ENCODE results near the gene CELF2.

CELF2 gene

DNA sequence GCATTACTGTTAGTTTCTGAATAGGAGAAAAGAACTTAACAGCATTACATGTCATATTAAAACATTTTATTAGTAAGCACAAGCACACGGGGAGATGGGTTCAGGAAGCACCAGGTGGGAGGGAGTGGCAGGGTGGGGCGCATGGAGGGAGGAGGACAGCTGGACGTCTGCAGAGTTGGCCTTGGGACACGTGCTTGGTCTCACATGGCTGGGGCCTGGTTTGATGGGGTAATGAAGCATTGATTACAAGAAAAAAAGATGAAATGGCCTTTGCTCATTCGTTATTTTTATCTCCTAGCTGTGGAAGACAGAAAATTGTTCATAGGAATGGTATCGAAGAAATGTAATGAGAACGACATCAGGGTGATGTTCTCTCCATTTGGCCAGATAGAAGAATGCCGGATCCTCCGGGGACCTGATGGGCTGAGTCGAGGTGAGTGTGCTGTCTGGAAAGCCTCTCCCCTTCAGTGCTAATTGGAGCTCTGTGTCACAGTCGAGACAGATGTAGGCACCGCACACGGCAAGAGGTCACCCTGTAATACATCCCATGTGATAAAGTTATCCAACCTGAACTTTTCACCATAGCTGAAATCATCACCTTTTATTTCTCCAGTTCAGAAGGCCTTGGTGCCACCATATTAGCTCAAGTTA is 239.9 kb downstream of the CELF2 start:
- Histone ChIP-seq H3K4me1 (ENCODE audit: insufficient read depth, low read length) (no peaks in the 10 kb centered on the region), H3K27me3 (ENCODE audit: insufficient read depth, low read length) (no peaks in the 10 kb centered on the region), H3K36me3 (ENCODE audit: insufficient read depth, low read length) (peaks cover 45% of the 10 kb centered on the region), H3K4me3 (ENCODE audit: low read length) (no peak overlapping the region), H2AFZ (ENCODE audit: low read depth, low read length) (no peak overlapping the region), H3K9me3 (ENCODE audit: low read length) (no peaks in the 10 kb centered on the region)

DNA sequence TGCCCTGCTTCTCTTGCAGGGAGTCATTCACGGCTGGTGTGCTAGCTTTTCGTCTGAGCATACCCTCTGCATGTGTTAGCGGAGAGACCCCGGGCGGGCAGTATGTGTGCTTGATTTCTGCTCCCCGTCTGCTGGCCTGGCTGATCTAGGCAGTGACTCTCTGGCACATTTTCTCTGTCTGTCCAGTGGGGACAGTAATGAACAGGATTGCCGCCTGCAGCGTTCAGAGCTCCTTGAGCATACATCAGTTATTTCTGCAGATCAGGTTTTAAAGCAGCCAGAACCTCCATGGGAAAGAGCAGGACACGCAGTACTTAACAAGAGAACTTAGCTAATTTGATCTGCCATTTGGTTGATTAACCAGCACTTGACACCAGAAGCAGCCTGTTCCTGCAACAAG is 242.5 kb downstream of the CELF2 start:
- Histone ChIP-seq H3K9me3 (ENCODE audit: low read length) (no peaks in the 10 kb centered on the region), H3K36me3 (ENCODE audit: insufficient read depth, low read length) (peaks cover 40% of the 10 kb centered on the region), H3K4me1 (ENCODE audit: insufficient read depth, low read length) (peaks cover 7% of the 10 kb centered on the region), H2AFZ (ENCODE audit: low read depth, low read length) (no peak overlapping the region), H3K4me3 (ENCODE audit: low read length) (no peak overlapping the region), H3K27me3 (ENCODE audit: insufficient read depth, low read length) (no peaks in the 10 kb centered on the region)

DNA sequence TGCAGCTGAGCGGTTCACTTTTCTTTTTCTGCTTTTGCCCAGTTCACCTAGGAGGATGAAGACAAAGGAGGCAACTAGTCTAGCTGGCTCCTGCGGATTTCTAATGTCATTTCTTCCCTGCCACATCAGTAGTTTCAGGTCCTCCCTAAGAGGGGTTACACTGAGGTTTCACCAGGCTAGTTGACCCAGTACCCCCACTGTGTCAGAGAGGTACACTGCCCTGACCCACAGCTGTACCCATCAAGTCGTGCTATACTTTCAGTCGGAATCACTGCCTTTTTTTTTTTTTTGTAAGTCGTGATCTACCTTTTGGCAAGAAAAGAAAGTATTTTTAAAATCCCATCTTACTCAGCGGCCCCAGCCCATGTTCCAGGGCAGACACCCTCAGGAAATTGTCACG is 243.5 kb downstream of the CELF2 start:
- no peaks in the 10 kb centered on the region for H3K9me3 ChIP-seq (ENCODE audit: low read length)
- no peak overlapping the region for H3K4me3 ChIP-seq (ENCODE audit: low read length)
- H3K27me3 ChIP-seq (ENCODE audit: insufficient read depth, low read length), result no peaks in the 10 kb centered on the region
- no peak overlapping the region for H2AFZ ChIP-seq (ENCODE audit: low read depth, low read length)
- peaks cover 39% of the 10 kb centered on the region for H3K36me3 ChIP-seq (ENCODE audit: insufficient read depth, low read length)
- peaks cover 16% of the 10 kb centered on the region for H3K4me1 ChIP-seq (ENCODE audit: insufficient read depth, low read length)

DNA sequence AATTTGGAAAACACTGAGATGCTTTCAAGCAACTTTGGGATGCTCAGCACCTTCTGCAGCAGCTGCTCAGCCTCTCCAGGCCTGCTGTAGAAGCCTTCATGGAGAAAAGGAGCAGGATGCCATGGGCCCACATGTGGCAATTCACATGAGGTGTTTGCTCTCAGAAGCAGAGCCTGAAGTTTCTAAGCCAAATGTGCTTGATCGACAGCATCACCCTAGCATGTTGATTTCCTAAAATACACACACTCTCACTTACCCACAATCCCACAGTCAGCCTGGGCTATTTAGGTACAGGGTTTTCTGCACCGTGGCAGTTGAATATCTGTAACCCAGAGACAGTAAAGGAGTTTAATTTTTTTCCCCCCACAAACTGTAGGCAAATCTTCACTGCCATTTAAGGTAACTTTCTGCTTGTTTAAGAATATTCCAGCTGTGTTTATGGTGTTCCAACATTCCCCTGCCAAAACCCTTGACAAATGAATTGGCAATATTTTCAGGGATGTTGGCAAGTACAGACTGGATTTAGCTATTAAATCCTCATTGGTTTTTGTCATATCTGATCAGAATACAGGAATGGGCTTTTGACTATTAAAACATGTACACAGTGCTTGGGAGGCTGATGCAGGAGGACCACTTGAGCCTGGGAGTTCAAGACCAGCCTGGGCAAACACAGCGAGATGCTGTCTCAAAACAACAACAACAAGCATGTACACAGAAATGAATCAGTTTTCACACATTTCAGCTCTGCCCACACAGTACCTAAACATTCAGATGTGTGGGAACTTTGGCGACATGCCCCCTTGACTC is 244.2 kb downstream of the CELF2 start:
- H3K36me3 ChIP-seq (ENCODE audit: insufficient read depth, low read length), result peaks cover 39% of the 10 kb centered on the region
- H3K27me3 ChIP-seq (ENCODE audit: insufficient read depth, low read length), result no peaks in the 10 kb centered on the region
- no peak overlapping the region for H2AFZ ChIP-seq (ENCODE audit: low read depth, low read length)
- H3K9me3 ChIP-seq (ENCODE audit: low read length), result no peaks in the 10 kb centered on the region
- no peak overlapping the region for H3K4me3 ChIP-seq (ENCODE audit: low read length)
- H3K4me1 ChIP-seq (ENCODE audit: insufficient read depth, low read length), result peaks cover 24% of the 10 kb centered on the region

DNA sequence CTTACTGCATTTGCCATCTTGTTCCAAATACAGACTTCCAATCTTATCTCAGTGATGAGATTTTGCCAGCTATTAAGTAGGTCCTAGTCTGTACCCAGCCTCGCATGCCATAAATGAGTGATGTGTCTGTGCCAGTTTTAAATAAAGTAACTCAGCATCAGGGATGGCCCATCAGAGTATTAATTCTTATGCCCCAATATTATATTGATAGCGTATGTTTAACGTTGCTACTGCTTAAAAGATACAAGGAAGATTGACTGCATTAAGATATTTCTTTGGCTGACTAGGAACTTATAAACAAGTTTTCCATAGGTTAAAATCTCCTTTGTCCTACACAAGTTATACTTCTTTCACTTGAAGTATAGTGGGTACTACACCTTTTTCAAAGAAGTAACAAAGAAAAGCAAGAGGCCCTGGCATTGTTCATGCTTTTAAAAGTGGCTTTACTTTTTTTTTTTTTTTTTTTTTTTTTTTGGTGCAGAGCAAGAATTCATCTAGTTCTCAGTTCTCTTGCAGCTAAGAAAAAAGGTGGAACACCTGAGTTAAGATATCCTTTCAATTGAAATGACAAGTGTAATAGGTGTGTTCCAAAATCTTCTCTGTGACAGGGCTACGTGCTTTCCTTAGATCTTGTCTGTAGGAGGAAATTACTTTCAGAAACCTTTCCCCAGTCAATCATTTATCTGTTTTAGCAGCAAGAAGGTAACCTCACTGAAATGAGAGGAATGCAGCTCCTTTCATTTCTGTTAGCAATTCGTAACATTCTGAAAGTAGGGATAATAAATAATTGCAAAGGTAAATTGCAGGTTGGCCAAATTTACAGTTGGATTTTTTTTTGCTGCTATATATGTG is 245.0 kb downstream of the CELF2 start:
- H3K27me3 ChIP-seq (ENCODE audit: insufficient read depth, low read length), result no peaks in the 10 kb centered on the region
- H3K9me3 ChIP-seq (ENCODE audit: low read length), result no peaks in the 10 kb centered on the region
- H3K4me1 ChIP-seq (ENCODE audit: insufficient read depth, low read length), result peaks cover 29% of the 10 kb centered on the region
- H3K36me3 ChIP-seq (ENCODE audit: insufficient read depth, low read length), result peaks cover 35% of the 10 kb centered on the region
- H2AFZ ChIP-seq (ENCODE audit: low read depth, low read length), result no peak overlapping the region
- H3K4me3 ChIP-seq (ENCODE audit: low read length), result no peak overlapping the region

DNA sequence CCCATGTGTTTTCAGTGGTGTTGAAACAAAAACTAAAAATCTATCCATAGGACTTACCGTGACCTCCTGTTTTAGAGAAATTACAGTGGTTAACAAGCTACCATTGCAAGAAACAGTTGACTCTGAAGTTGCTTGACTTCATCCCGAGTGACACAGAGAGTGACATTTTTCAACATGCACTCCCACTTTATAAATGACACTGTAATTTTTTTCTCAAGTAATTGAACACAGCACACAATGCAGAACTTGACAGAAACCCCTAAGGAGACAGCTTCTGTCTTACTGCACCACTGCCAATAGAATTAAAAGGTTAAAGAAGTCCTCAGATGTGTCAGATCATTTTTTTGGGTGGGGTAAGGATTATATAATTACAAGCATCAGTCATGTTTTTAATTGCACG is 246.1 kb downstream of the CELF2 start:
- Histone ChIP-seq H2AFZ (ENCODE audit: low read depth, low read length) (no peak overlapping the region), H3K4me1 (ENCODE audit: insufficient read depth, low read length) (peaks cover 29% of the 10 kb centered on the region), H3K27me3 (ENCODE audit: insufficient read depth, low read length) (no peaks in the 10 kb centered on the region), H3K9me3 (ENCODE audit: low read length) (no peaks in the 10 kb centered on the region), H3K36me3 (ENCODE audit: insufficient read depth, low read length) (peaks cover 26% of the 10 kb centered on the region), H3K4me3 (ENCODE audit: low read length) (no peak overlapping the region)

DNA sequence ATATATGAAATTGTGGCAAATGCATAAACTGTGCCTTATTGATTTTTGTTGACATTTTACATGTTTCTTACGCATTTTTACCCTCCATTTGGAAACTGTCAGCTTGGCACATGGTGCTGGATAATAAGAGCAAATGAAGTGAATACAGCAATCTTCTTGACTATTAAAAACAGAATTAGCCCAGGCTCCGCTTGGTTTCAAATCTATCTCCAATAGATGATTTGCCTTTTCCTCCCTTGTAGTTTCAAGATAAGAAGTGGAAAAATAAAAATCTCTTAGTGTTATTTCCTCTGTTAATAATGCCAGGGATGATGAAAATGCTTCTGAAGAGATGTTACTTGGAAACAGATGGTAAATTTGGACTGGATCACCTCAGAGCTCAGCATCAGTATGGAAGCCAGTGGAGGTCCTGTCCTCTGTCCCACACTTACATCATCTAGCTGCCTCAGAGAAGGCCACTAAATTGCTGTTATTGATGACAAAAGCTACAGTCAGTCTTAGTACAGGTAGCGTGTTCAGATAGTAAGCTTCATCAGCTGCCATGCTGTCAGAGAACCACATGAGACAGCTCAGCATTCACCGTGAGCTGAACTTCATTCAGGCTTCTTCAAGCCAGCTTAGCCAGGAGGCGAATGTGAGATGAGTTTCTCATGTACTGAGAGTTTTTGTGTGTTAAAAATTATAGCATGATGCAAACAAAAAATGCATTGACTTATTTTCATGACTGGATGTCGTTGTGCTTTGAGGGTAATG is 246.8 kb downstream of the CELF2 start:
- no peak overlapping the region for H3K4me3 ChIP-seq (ENCODE audit: low read length)
- no peaks in the 10 kb centered on the region for H3K27me3 ChIP-seq (ENCODE audit: insufficient read depth, low read length)
- H3K9me3 ChIP-seq (ENCODE audit: low read length), result no peaks in the 10 kb centered on the region

DNA sequence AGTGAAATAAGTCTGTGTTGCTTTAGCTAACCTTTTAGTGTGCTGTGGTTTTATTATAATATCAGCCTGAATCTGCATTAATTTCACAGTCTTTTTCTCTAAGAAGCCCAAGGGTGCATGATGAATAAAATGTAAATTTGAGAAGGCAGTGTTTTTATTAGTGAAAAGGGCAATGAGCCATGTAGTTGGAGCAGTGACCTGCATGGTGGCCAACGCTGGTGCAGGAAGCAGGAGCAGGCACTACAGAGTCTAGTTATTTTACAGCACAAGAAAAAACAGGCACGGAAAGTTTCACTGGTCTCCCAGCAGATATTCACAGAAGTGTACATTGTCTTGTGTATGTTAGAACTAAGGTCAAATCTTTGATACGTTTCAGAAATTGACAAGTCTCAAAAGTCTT is 247.8 kb downstream of the CELF2 start:
- H3K4me3 ChIP-seq (ENCODE audit: low read length), result no peak overlapping the region
- H3K36me3 ChIP-seq (ENCODE audit: insufficient read depth, low read length), result peaks cover 11% of the 10 kb centered on the region

More for the DNA sequence above, 246.8 kb downstream of the CELF2 start:
- H3K4me1 ChIP-seq (ENCODE audit: insufficient read depth, low read length), result peaks cover 29% of the 10 kb centered on the region
- H2AFZ ChIP-seq (ENCODE audit: low read depth, low read length), result no peak overlapping the region
- peaks cover 19% of the 10 kb centered on the region for H3K36me3 ChIP-seq (ENCODE audit: insufficient read depth, low read length)

DNA sequence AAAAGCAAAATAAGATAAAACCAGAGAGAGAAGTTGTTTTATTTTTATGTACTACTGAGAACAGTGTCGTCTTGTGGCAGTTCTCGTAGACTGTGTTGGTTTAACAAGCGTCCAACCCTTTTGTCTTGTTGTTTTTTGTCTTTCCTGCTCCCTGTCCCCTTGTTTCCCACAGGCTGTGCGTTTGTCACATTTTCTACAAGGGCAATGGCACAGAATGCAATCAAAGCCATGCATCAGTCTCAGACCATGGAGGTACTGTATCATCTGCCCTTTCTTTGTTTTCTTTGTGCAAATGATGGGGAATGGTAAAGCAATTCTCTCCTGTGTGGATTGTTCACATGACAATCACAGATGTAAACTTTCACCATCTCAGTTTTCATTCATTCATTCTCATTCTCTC is 248.8 kb downstream of the CELF2 start:
- H3K9me3 ChIP-seq (ENCODE audit: low read length), result no peaks in the 10 kb centered on the region
- no peaks in the 10 kb centered on the region for H3K27me3 ChIP-seq (ENCODE audit: insufficient read depth, low read length)
- H2AFZ ChIP-seq (ENCODE audit: low read depth, low read length), result no peak overlapping the region
- no peak overlapping the region for H3K4me3 ChIP-seq (ENCODE audit: low read length)
- H3K36me3 ChIP-seq (ENCODE audit: insufficient read depth, low read length), result peaks cover 12% of the 10 kb centered on the region
- H3K4me1 ChIP-seq (ENCODE audit: insufficient read depth, low read length), result peaks cover 32% of the 10 kb centered on the region

More for the DNA sequence above, 247.8 kb downstream of the CELF2 start:
- Histone ChIP-seq H2AFZ (ENCODE audit: low read depth, low read length) (no peak overlapping the region), H3K27me3 (ENCODE audit: insufficient read depth, low read length) (no peaks in the 10 kb centered on the region), H3K9me3 (ENCODE audit: low read length) (no peaks in the 10 kb centered on the region), H3K4me1 (ENCODE audit: insufficient read depth, low read length) (peaks cover 32% of the 10 kb centered on the region)

DNA sequence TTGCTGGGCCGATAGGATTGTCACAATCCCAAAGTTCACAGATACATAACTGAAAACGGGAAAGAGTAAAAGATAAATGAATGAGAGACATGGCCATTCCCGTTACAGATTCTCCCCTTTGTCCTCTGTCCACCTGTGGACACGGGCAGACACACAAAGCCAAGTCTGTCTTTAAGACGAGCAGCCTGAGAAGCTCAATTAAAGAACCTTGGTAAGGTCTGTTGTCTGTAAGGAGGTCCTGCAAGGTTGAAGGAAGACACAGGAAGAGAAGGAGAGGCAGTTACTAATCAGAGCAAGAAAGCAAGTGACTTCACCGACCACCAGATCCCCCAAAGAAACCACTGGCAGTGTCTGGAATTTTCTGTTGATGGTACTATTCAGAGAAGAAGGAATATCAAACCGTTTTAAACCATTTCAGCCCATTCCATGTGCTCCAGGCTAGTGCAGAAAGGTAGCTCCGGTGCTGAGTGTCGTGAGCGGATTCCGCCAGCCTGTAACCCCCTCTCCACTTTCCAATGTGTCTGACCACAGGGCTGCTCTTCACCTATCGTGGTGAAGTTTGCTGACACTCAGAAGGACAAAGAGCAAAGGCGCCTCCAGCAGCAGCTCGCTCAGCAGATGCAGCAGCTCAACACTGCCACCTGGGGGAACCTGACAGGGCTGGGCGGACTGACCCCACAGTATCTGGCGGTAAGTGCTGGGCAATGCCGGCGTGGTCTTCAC is 252.6 kb downstream of the CELF2 start:
- Histone ChIP-seq H3K4me3 (ENCODE audit: low read length) (no peak overlapping the region), H3K9me3 (ENCODE audit: low read length) (no peaks in the 10 kb centered on the region), H3K4me1 (ENCODE audit: insufficient read depth, low read length) (peaks cover 24% of the 10 kb centered on the region), H2AFZ (ENCODE audit: low read depth, low read length) (no peak overlapping the region), H3K36me3 (ENCODE audit: insufficient read depth, low read length) (peaks cover 27% of the 10 kb centered on the region), H3K27me3 (ENCODE audit: insufficient read depth, low read length) (no peaks in the 10 kb centered on the region)

DNA sequence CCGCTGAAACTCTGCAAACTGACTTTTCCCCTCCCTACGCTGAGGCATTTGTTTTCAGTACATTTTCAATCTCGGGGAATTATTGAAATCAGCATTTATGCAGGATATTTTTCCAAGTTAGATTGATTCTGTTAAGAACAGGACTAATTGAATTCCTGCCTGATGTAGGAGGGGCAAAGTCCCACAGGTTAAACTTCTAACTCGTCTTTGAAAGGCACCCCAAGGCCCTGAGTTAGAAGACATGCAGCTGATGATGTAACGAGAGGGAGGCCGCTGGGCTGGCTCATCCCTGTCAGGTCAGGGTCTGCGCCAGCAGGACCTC is 253.1 kb downstream of the CELF2 start:
- Histone ChIP-seq H3K36me3 (ENCODE audit: insufficient read depth, low read length) (peaks cover 27% of the 10 kb centered on the region), H3K27me3 (ENCODE audit: insufficient read depth, low read length) (no peaks in the 10 kb centered on the region), H3K9me3 (ENCODE audit: low read length) (no peaks in the 10 kb centered on the region), H3K4me1 (ENCODE audit: insufficient read depth, low read length) (peaks cover 19% of the 10 kb centered on the region), H3K4me3 (ENCODE audit: low read length) (no peak overlapping the region), H2AFZ (ENCODE audit: low read depth, low read length) (no peak overlapping the region)

DNA sequence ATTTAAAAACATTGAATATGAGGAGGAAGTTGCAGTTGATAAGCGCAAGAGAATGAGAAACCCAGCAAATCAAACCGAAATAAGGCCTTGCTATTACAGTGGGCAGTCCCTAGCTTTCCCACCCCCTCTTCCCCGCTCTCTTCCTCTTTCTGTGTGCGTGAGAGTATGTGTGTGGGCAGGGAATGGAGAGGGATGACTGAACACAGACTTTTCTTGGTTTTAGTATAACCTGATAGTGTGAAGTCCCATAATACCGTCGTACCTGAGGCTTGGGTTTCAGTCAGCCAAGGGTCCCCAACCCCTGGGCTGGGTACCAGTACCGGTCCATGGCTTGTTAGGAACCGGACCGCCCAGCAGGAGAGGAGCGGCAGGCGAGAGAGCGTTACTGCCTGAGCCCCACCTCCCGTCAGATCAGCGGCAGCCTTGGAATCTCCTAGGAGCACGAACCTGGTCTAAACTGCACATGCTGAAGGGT is 255.3 kb downstream of the CELF2 start:
- Histone ChIP-seq H3K4me1 (ENCODE audit: insufficient read depth, low read length) (peaks cover 3% of the 10 kb centered on the region), H2AFZ (ENCODE audit: low read depth, low read length) (no peak overlapping the region), H3K4me3 (ENCODE audit: low read length) (no peak overlapping the region), H3K9me3 (ENCODE audit: low read length) (no peaks in the 10 kb centered on the region), H3K27me3 (ENCODE audit: insufficient read depth, low read length) (no peaks in the 10 kb centered on the region), H3K36me3 (ENCODE audit: insufficient read depth, low read length) (peaks cover 31% of the 10 kb centered on the region)

Measured in neuron (in vitro differentiated cells).